Spleen (tissue), 11 donors: ENCODE data around the gene SPATS2. TPM values are rescaled to one million over a fixed set of nuclear protein-coding genes. Genes with fewer than 3 reads are reported as not detected.
A peak's percentile ranks its signal among the peaks of the same experiment; 100 is the strongest.

Experiments
- DNase-seq: peaks from one replicate; pipeline ENCODE4 v3.0.0-alpha.2; 2020
- H3K27ac ChIP-seq, 8 donors: fragments of 200-600 bp; sonication (generic) in 7 of 8; 1 replicate in 4 of 8; 2 replicates in 4 of 8; pipeline versions ENCODE4 v1.5.0 to v1.8.0; 2016 to 2021; ENCODE audit warnings: inconsistent platforms in 4 of 8, mild to moderate bottlenecking in 4 of 8, moderate library complexity in 1 of 8
- H3K27me3 ChIP-seq, 7 donors: fragments of 200-600 bp; sonication (generic) in 6 of 7; replicated peaks in 1 of 7; 1 replicate in 4 of 7; 2 replicates in 3 of 7; pipeline versions ENCODE4 v1.5.0 to v1.8.0; 2016 to 2021; ENCODE audit warnings: inconsistent platforms in 3 of 7, mild to moderate bottlenecking in 1 of 7
- H3K36me3 ChIP-seq, 6 donors: fragments of 200-600 bp; sonication (generic) in 5 of 6; 1 replicate in 4 of 6; 2 replicates in 2 of 6; pipeline versions ENCODE4 v1.5.0 to v1.8.0; 2016 to 2021; ENCODE audit warnings: inconsistent platforms in 2 of 6
- H3K4me1 ChIP-seq, 6 donors: fragments of 200-600 bp; sonication (generic) in 5 of 6; 1 replicate in 3 of 6; 2 replicates in 3 of 6; pipeline versions ENCODE4 v1.5.0 to v1.8.0; 2016 to 2021; ENCODE audit warnings: inconsistent platforms in 3 of 6
- H3K4me3 ChIP-seq, 8 donors: fragments of 200-600 bp; sonication (generic) in 7 of 8; 1 replicate in 4 of 8; 2 replicates in 4 of 8; pipeline versions ENCODE4 v1.5.0 to v1.8.0; 2016 to 2021; ENCODE audit warnings: inconsistent platforms in 4 of 8, mild to moderate bottlenecking in 4 of 8, moderate library complexity in 2 of 8
- H3K9me3 ChIP-seq, 8 donors: fragments of 200-600 bp; sonication (generic) in 7 of 8; 1 replicate in 4 of 8; 2 replicates in 4 of 8; pipeline versions ENCODE4 v1.5.0 to v1.8.0; 2016 to 2021; ENCODE audit warnings: inconsistent platforms in 4 of 8
- POLR2A ChIP-seq, 3 donors: fragments of 450-650 bp; IDR thresholded peaks; one replicate each; pipeline ENCODE4 v1.5.1; 2017; ENCODE audit warnings: antibody characterized with exemption in 3 of 3, mild to moderate bottlenecking in 1 of 3
- POLR2AphosphoS5 ChIP-seq, 3 donors: sonication (generic); formaldehyde crosslinking; IDR thresholded peaks; one replicate each; pipeline ENCODE4 v1.5.1; 2017; ENCODE audit warnings: antibody characterized with exemption in 3 of 3
- WGBS, 5 donors: extraction: QIAGEN DNeasy Blood & Tissue Kit in 3 of 5; methylation state at CpG; one replicate each; pipeline versions ENCODE4 v1.1.5 to v1.1.7; 2013 to 2018; 5-methylcytosine and 5-hydroxymethylcytosine counted together
- intact Hi-C: fragments of 100-400 bp; cut with DNase I; formaldehyde crosslinking; loops from one replicate; pipeline ENCODE4 v1.15.0; 2023; ENCODE audit warnings: low total_unique reads
- polyA plus RNA-seq, 3 donors: library from polyadenylated mRNA; stranded (reverse); fragments of 200-250 nt; gene quantifications; one replicate each; pipeline ENCODE4 v1.2.1, GENCODE V29; 2013
- total RNA-seq, 7 donors: library from RNA; depleted of rRNA in 3 of 7; stranded (reverse); fragments of >200 nt in 3 of 7; fragmentation: NEBNext Ultra II Directional in 4 of 7; extraction: Animal tissue kit (Norgen Biotek cat#: 25700) in 4 of 7; gene quantifications; one replicate each; pipeline versions ENCODE4 v1.1.0 to v1.2.1, GENCODE V29; 2016 to 2021
- TF ChIP-seq, protein P1 (sequence below), 11 experiments: fragments of 200-600 bp in 7 of 11; fragments of 450-650 bp in 4 of 11; sonication (generic) in 4 of 11; IDR thresholded peaks in 8 of 11; conservative IDR thresholded peaks in 3 of 11; 1 replicate in 7 of 11; 2 replicates in 4 of 11; pipeline versions ENCODE4 v1.4.0 to v1.8.0; 2016 to 2021; ENCODE audit warnings: antibody characterized with exemption in 11 of 11, inconsistent platforms in 4 of 11, mild to moderate bottlenecking in 1 of 11
- donor health status: healthy with polysubstance abuse.
- donor health status: DM: no; HTN: no; CAD: no; lungs with moderate emphysema.
- donor health status: DM: no; HTN: no; CAD: no.
- donor health status: Bipolar disorder and iron deficiency.
- donor health status: healthy.
- donor health status: DM: no; HTN: no; CAD: no.
- donor health status: DM: yes; HTN: yes; CAD: no.

The SPATS2 gene
- total and polyA plus RNA-seq, 10 donors = 7.1 to 27.0 (median 19.0) TPM

DNA sequence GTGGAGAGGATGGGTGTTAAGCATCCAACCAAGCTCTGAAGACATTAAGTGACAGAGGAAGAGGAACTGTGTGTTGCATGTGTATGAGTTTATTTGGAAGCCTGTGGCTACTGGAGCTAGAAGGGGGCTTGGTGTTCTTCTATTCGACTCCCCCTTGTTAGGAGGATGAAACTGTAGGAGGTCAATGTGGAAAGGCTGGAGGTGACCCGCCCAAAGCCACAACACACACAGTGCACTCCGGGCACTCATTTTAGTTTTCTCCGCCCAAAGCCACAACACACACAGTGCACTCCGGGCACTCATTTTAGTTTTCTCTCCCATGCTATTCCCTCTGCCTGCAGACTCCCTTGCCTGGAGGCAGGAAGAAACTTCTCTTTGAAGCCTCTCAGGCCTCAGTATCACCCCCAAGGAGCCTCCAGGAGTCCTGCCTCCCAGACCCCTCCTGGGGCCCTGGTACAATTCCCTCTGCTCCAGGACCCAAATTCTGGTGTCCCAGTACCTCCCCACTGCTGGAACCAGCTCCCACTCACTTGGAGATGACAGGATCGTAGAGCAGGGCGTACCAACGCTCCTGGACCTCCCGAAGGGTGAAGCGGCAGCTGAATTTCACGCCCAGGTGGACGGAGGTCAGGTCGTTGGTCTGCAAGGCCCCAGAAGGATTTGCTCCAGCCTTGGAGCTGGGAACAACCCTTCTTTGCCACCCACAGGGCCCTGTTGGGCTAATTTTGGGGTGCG lies 196.9 kb downstream of the SPATS2 start:
- H3K36me3 ChIP-seq = peaks cover 0 to 73% (median 62%) of the 10 kb centered on the region in 6 donors
- H3K4me3 ChIP-seq = no peak overlapping the region
- H3K27ac ChIP-seq = no peak overlapping the region
- intact Hi-C loops = no loop called here
- H3K27me3 ChIP-seq = no peaks in the 10 kb centered on the region
- 87 to 96% (median 93%) methylated on average over 13 to 14 of the region's 14 CpGs for WGBS, 5 donors
- TF ChIP-seq POLR2A (IDR thresholded peaks at IDR 0.05) = no peak
- TF ChIP-seq POLR2AphosphoS5 (IDR thresholded peaks at IDR 0.05) = no peak
- TF ChIP-seq, protein P1, sequence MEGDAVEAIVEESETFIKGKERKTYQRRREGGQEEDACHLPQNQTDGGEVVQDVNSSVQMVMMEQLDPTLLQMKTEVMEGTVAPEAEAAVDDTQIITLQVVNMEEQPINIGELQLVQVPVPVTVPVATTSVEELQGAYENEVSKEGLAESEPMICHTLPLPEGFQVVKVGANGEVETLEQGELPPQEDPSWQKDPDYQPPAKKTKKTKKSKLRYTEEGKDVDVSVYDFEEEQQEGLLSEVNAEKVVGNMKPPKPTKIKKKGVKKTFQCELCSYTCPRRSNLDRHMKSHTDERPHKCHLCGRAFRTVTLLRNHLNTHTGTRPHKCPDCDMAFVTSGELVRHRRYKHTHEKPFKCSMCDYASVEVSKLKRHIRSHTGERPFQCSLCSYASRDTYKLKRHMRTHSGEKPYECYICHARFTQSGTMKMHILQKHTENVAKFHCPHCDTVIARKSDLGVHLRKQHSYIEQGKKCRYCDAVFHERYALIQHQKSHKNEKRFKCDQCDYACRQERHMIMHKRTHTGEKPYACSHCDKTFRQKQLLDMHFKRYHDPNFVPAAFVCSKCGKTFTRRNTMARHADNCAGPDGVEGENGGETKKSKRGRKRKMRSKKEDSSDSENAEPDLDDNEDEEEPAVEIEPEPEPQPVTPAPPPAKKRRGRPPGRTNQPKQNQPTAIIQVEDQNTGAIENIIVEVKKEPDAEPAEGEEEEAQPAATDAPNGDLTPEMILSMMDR (IDR thresholded peaks at IDR 0.05 in 8 of 11, conservative IDR thresholded peaks at IDR 0.05 in 3 of 11) = no peak
- H3K9me3 ChIP-seq = no peaks in the 10 kb centered on the region
- DNase-seq = peak; percentile 57
- peaks cover 12 to 44% (median 33%) of the 10 kb centered on the region in 6 donors for H3K4me1 ChIP-seq

DNA sequence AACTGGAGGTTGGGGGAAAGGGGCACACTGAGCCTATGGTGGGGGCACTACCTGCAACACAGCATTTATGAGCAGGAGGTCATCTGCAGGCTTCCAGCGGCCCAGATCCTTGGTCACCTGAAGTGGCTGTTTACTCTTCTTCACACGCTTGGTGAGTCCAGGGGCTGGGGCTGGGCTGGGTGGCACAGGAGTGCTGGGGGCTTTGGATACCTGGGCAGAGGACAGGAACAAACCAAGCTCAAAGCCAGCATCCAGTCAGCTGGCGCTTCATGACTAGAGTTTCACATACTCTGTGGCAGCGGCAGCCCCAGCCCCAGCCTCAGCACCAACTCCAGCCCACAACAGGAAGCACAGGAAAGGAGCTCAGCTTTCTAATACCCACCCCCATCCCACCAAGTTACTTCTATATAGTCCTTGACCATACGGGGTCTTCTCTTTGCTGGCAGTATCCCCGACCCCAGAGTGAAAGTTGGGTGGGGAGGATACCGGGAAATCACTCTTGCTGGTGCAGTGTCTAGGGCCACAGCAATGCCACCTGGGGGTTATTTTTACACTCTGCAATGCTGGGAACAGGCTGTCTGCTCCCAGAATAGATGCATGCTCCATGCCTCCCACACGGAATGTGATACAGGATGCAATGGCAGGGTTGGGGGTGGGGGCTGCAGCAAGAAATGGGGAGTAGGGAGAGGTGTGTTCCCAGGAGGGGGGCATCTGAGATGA lies 197.6 kb downstream of the SPATS2 start:
- TF ChIP-seq POLR2AphosphoS5 (IDR thresholded peaks at IDR 0.05) = no peak
- TF ChIP-seq POLR2A (IDR thresholded peaks at IDR 0.05) = no peak
- TF ChIP-seq, protein P1 (IDR thresholded peaks at IDR 0.05 in 8 of 11, conservative IDR thresholded peaks at IDR 0.05 in 3 of 11) = no peak
- H3K9me3 ChIP-seq = no peaks in the 10 kb centered on the region
- no peaks in the 10 kb centered on the region for H3K27me3 ChIP-seq
- intact Hi-C loops = no loop called here
- 55 to 65% (median 57%) methylated on average over 8 of the region's 8 CpGs for WGBS, 5 donors
- DNase-seq = peak; percentile 63
- H3K4me1 ChIP-seq = peaks cover 15 to 51% (median 41%) of the 10 kb centered on the region in 6 donors
- no peak overlapping the region for H3K4me3 ChIP-seq
- peaks cover 0 to 66% (median 55%) of the 10 kb centered on the region in 6 donors for H3K36me3 ChIP-seq
- H3K27ac ChIP-seq = no peak overlapping the region

DNA sequence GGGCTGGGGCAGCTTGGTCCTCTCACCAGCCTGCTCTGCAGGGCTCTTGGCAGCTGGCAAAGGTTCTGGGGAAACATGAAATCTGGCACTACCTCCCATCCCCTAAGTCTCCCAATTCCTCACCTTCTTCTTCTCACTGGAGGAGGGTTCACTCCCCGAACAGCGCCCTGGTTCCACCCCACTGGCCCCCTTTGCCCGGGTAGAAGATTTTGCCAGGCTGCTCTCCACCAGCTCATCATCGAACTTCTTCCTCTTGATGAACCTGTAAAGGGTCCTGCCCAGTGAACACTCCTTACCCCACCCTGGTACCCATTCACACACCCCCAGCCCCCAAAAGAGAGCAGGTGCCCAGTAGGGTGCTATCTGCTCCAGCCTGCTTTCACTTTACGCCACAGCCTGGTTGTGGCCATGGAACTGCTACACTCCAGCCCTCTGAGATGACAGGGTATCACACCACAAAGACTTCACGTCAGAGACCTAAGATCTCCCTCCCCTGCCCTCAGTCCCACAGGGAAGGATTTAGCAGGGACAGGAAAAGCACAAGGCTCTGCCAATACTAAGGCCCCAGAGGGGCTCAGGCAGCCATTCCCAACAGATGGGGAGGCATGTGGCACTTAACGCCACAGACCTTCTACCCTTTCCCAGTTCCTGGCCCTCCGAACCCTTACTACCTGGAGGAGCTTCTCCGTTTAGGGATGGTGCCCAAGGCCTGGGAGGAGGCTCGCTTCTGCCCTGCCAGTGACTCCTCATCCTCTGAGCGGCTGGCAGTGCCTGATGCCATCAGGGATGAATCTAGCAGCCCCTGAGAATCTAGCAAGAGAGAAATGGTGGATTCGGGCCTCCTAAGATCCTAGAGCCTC lies 198.4 kb downstream of the SPATS2 start:
- H3K27me3 ChIP-seq = no peaks in the 10 kb centered on the region
- TF ChIP-seq, protein P1 (IDR thresholded peaks at IDR 0.05 in 8 of 11, conservative IDR thresholded peaks at IDR 0.05 in 3 of 11) = no peak
- TF ChIP-seq POLR2AphosphoS5 (IDR thresholded peaks at IDR 0.05) (no peak), POLR2A (IDR thresholded peaks at IDR 0.05) (no peak)
- H3K27ac ChIP-seq = no peak overlapping the region
- no peak overlapping the region for H3K4me3 ChIP-seq
- peaks cover 0 to 58% (median 47%) of the 10 kb centered on the region in 6 donors for H3K36me3 ChIP-seq
- H3K4me1 ChIP-seq = peaks cover 15 to 59% (median 48%) of the 10 kb centered on the region in 6 donors
- H3K9me3 ChIP-seq = no peaks in the 10 kb centered on the region
- 93 to 98% (median 94%) methylated on average over 11 to 12 of the region's 12 CpGs for WGBS, 5 donors
- DNase-seq = peak; percentile 30
- intact Hi-C loops = no loop called here
